GM20431 (cell line): ENCODE measurements around the gene CD4.

Source experiments
- in situ Hi-C: fragments of 300-500 bp; cut with MseI, MboI; formaldehyde crosslinking; loops from one replicate; pipeline ENCODE4 v1.15.0; 2020; ENCODE audit warnings: low sequenced_read_pairs; ENCODE audit not compliant: unreplicated experiment

Gene CD4

DNA sequence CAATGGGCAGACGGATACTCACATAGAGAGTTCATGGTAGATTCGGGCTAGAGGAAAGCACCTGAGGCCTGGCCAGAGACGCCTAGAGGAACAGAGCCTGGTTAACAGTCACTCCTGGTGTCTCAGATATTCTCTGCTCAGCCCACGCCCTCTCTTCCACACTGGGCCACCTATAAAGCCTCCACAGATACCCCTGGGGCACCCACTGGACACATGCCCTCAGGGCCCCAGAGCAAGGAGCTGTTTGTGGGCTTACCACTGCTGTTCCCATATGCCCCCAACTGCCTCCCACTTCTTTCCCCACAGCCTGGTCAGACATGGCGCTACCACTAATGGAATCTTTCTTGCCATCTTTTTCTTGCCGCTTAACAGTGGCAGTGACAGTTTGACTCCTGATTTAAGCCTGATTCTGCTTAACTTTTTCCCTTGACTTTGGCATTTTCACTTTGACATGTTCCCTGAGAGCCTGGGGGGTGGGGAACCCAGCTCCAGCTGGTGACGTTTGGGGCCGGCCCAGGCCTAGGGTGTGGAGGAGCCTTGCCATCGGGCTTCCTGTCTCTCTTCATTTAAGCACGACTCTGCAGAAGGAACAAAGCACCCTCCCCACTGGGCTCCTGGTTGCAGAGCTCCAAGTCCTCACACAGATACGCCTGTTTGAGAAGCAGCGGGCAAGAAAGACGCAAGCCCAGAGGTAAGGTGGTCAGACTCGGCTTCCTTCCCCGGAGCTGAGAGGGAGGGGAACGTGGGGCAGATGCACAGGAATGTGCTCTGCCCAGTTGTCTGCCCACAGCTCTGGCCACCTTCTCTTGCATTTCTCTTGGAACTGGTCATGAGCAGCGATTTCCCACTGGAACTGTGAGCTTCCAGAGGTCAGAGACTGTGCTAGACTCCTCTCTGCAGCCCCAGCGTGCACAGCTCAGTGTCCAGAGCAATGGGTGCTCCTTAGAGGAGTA lies at the start of gene CD4:
CD4 (plus strand) TSS at position 557 of the 953 bp plus-strand sequence. CDS start 10,611 bp downstream, outside the sequence.
- in situ Hi-C loops: no loop called here

GRCh38 chr12:6742080-6742479 lies 47.2 kb upstream of the CD4 start:
- in situ Hi-C loops: loop anchor here (25.0 kb wide), 1 partner anchor 95 kb away; the partner anchor contains the start of genes GNB3 and P3H3

DNA sequence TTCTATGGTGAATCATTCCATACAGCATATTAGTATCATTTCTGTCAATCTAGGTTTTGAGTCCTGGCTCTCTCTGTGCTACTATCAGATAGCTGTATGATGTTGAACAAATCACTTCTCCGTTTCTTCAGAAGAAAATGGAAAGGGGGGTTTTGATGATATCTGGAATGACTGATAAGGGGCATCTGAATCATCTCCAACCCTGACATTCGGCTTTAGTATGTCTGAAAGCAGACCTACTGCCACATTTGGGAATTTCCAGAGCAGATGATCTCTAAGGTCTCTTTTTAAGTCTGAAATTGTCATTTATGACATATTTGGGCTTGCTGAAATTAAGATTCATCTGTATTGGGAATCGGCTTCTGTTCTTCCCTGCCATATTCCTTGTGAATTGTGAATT lies 46.5 kb upstream of the CD4 start:
- in situ Hi-C loops: loop anchor here (25.0 kb wide), 1 partner anchor 94 kb away; the partner anchor contains the start of genes GNB3 and P3H3

DNA sequence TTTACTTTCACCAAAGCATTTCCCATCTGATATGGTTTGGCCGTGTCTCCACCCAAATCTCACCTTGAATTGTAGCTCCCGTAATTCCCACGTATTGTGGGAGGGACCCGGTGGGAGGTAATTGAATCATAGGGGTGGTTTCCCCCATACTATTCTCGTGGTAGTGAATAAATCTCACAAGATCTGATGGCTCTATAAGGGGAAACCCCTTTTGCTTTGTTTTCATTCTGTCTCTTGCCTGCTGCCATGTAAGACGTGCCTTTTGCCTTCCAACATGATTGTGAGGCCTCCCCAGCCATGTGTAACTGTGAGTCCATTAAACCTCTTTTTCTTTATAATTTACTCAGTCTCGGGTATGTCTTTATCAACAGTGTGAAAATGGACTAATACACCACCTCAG lies 46.0 kb upstream of the CD4 start:
- in situ Hi-C loops: loop anchor here (25.0 kb wide), 1 partner anchor 94 kb away; the partner anchor contains the start of genes GNB3 and P3H3

DNA sequence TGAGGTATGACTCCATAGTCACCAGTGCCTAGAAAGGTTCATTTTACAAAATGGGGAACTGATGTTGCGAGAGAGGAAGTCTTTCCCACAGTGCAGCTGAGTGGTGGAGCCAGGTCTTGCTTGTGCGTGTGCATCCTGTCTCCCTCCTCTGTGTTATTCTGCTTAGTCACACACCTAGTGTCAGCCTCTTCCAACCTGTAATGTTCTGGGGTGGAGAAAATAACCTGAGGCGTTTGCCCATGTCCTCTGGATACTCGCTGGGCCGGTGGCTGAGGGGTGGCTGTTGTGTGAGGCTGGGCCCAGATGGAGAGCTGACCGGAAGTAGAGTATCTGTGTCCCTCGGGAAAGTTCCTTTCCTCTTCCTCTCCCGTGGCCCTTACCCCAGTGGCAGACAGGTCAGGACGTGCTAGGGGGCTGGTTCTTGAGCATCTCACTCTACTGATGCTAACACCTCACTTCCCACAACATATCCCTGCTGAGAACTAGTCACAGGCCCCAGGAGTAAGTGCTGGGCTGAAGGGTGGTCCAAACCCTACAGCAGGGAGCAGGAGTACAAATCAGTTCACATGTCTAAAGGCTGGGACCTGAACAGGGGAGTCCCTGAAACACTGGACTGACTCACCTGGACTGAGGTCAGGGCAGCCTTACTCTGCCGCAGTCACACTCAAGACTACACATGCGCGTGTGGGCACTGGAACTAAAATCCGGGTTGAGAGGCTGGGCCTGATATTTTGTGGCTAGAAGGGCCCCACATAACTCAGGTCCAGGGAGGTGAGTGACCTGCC lies 43.4 kb upstream of the CD4 start:
- in situ Hi-C loops: loop anchor here (25.0 kb wide), 1 partner anchor 91 kb away; the partner anchor contains the start of genes GNB3 and P3H3

GRCh38 chr12:6747216-6747615 lies 42.1 kb upstream of the CD4 start:
- in situ Hi-C loops: loop anchor here (25.0 kb wide), 1 partner anchor 90 kb away; the partner anchor contains the start of genes GNB3 and P3H3

- in situ Hi-C loops: loop anchor here (25.0 kb wide), 1 partner anchor 89 kb away; the partner anchor contains the start of genes GNB3 and P3H3
Measured at GRCh38 chr12:6748761-6749160, 40.6 kb upstream of the CD4 start.

DNA sequence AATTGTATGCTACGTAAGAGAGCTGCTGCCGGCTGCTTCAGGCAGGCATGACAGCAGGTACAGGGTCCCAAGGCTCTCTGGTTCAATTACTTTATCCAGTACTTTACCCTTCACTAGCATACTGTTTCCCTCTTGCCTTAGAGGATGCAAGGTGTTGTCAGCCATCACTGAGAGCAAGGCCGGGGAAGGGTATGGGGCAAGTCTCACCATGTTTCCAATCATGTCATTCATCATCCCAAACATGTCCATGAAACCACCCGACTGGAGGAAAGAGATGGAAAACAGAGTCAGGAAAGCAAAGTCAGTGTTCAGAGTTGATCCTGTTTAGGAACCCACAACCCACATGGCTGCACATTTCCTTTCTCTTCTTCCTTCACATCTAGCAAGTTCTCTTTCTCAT lies 38.8 kb upstream of the CD4 start:
- in situ Hi-C loops: no loop called here

DNA sequence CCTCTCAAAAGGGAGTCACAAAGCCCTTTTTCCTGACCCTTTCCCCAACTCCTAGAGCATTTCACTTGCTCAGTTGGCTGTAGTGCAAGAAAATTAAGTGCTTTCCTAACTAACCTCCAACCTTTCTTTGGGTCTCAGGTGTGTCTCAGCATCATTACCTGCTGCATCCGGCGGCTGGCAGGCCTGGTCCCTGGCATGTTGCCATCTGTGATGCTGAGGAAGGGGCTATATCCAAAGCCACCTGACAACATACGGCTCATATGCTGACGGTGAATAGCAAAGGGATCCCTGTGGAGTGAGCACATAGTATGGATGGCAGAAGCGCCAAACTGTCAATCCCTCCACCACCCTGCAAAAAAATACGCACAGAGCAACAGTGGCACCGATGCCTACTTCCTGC lies 37.6 kb upstream of the CD4 start:
- in situ Hi-C loops: no loop called here

DNA sequence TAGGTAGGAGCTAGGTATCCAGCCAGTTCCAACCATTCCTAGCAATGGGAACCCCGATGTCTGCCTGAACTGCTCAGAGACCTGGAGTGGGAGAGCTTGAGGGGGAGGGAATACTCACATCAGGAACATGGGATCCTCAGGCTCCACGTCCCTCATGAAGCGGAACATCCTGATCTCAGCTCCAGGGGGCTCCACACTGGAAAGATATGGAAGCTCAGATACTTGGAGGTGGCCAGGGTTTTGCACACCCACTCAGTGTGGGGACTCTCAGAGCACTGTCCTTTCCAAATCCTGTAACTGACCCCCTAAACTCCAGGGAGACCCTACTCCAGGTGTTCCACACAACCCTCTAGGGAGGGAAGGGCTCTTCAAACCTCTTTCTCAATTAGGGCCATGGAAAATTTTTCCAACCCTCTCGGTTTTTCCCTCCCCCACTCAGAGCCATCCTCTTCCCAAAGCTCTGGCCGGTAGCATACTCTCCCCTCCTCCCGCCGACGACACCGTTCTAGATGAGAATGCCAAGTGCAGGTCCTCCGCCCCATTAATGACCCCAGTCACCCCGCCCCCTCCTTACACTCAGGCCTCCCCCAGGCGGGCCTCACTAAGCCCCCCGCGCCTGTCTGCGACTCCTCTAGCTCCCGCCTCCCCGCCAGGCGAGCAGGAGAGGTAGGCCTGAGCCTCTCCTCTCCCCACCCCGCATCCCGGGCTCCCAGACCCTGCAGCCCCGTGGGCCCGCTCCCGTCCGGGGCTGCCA lies 37.0 kb upstream of the CD4 start:
- in situ Hi-C loops: no loop called here

- in situ Hi-C loops: no loop called here
Measured at GRCh38 chr12:6752921-6753771, 36.2 kb upstream of the CD4 start, which contains the start of gene MLF2. Gene MLF2 (minus strand): TSS chr12:6753141. CDS start chr12:6752334, 807 bp downstream.

GRCh38 chr12:6753772-6754356 lies 35.5 kb upstream of the CD4 start:
- in situ Hi-C loops: no loop called here

GRCh38 chr12:6754411-6754810 lies 34.9 kb upstream of the CD4 start:
- in situ Hi-C loops: no loop called here

DNA sequence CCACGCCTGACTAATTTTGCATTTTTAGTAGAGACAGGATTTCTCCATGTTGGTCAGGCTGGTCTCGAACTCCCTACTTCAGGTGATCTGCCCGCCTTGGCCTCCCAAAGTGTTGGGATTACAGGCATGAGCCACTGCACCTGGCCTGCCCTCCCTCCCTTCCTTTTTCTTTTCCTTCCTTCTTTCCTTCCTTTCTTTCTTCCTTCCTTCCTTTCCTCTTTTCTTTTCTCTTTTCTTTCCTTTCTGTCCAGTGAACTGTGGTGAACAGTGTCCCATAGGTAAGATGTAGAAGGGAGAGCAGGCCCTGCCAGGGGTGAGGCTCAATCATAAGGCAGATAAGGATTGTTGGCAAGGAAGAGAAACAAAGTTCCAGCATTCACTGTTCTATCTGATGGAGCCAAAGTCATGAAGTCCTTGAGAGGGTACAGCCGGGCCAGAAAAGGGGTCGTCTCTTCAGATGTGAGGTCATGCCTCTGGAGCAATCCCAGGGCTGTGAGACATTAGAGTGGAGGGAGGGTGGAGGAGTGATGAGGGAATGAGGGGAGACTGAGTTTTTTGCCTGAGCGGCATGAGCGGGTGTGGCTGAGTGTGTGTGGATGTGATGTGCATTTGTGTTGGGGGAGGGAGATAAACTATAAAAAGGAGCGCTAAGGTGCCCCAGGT lies 32.2 kb upstream of the CD4 start:
- in situ Hi-C loops: no loop called here

GRCh38 chr12:6758506-6759095 lies 30.7 kb upstream of the CD4 start:
- in situ Hi-C loops: no loop called here

- in situ Hi-C loops: no loop called here
Measured at GRCh38 chr12:6759741-6760140, 29.6 kb upstream of the CD4 start.

DNA sequence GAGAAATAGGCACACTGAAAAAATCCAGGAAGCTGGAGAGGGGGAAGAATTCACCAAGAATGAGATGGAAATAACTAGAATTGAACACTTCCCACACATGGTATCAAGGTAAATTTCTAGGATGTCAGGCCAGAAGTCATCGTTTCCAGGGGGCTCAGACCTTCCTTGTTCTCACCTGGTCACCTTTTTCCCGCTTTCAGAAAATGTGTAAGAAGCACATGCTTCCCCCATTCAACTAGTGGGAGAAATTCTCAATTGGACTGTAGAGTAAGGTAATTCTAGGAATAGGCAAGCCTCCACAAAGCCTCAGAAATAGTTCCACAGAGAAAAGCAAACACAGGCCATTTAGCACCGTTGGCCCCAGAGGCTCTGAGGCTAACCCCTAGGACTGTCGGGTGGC lies 25.9 kb upstream of the CD4 start:
- in situ Hi-C loops: no loop called here
